ENCODE measurements around the gene LRIG1.

GRCh38 chr3:66425576-66426114 is 75.2 kb downstream of the LRIG1 start:
- TF ChIP-seq CTCF (IDR thresholded peaks at IDR 0.05) = no peak
- no peak for TF ChIP-seq POLR2A (IDR thresholded peaks at IDR 0.05)
